GM12801 (cell line): Measurements from ENCODE around the gene KCNG3.

Experiments used
- CTCF ChIP-seq: IDR thresholded peaks from one replicate; pipeline ENCODE4 v1.5.1; 2011; ENCODE audit warnings: control low read depth; ENCODE audit not compliant: insufficient read length; ENCODE audit errors: extremely low read depth

The KCNG3 gene

DNA sequence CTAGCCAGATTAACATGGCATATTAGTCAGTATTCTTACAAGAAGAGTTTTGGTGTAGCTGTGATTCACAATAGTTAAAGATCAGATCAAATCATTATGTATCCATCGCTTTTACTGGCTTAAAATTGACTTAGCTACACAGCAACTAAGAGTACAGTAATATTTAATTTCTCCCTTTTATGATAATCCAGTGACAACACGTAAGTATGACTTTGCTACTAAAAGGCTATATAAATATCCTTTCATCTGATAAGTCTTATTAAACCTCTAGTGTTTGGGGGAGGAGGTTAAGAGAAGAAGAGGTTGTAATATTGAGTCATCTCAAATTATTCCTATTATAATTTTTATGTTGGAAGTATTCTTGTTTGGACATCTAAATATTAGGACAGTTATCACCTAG lies 51.0 kb downstream of the KCNG3 start:
- TF ChIP-seq CTCF, result no peak

GRCh38 chr2:42438685-42439084 lies 55.1 kb downstream of the KCNG3 start:
- TF ChIP-seq CTCF, result no peak

GRCh38 chr2:42436370-42436769 lies 57.4 kb downstream of the KCNG3 start:
- no peak for TF ChIP-seq CTCF

GRCh38 chr2:42435628-42436027 lies 58.2 kb downstream of the KCNG3 start:
- no peak for TF ChIP-seq CTCF

- no peak for TF ChIP-seq CTCF
Observed at GRCh38 chr2:42430188-42430587, 63.6 kb downstream of the KCNG3 start.

- TF ChIP-seq CTCF, result no peak
Observed at GRCh38 chr2:42429352-42429751, 64.4 kb downstream of the KCNG3 start.

DNA sequence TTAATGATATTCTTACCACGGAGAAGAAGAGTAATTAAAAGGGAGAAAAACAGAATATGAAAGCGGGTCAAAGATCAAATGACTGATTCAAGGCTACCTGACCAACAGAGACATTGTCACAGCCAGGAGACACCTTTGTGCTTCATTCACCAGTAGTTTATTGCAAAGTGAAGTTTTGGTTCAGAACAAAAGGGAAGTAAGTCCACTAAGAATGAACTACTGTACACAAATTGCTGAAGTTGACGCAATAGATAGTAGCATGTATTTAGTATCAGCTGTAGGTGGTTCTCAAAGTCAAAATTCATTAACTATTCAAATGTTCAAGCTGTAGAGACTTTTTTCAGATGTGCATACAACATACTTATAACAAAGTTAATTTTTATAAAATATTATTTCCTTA lies 68.1 kb downstream of the KCNG3 start:
- TF ChIP-seq CTCF, result no peak

GRCh38 chr2:42424033-42424432 lies 69.7 kb downstream of the KCNG3 start:
- no peak for TF ChIP-seq CTCF
